Fibroblast of lung (primary cell): Measurements from ENCODE around the gene PLAGL1. TPM values are rescaled to one million over a fixed set of nuclear protein-coding genes. Genes with fewer than 3 reads are reported as not detected.
A peak's percentile ranks its signal among the peaks of the same experiment; 100 is the strongest.

Source experiments
- DNase-seq, 2 donors: peaks; one replicate each; pipeline versions ENCODE4 v3.0.0 to v3.0.0-alpha.2; 2010; ENCODE audit warnings: low read depth in 2 of 2
- H2AFZ ChIP-seq: 2 replicates; pipeline ENCODE4 v1.5.1; 2012; ENCODE audit warnings: low read length, control low read depth, inconsistent platforms
- H3K27ac ChIP-seq: 2 replicates; pipeline ENCODE4 v1.5.1; 2011; ENCODE audit warnings: low read length, control low read depth; ENCODE audit not compliant: insufficient read depth
- H3K27me3 ChIP-seq: 2 replicates; pipeline ENCODE4 v1.5.1; 2011; ENCODE audit warnings: mild to moderate bottlenecking, low read length; ENCODE audit not compliant: control insufficient read depth, insufficient read depth
- H3K36me3 ChIP-seq: 2 replicates; pipeline ENCODE4 v1.5.1; 2011; ENCODE audit warnings: low read length; ENCODE audit not compliant: control insufficient read depth, insufficient read depth
- H3K4me1 ChIP-seq: 2 replicates; pipeline ENCODE4 v1.5.1; 2011; ENCODE audit warnings: low read length; ENCODE audit not compliant: control insufficient read depth, insufficient read depth; ENCODE audit errors: extremely low read depth
- H3K4me2 ChIP-seq: 2 replicates; pipeline ENCODE4 v1.5.1; 2011; ENCODE audit warnings: low read length, control low read depth; ENCODE audit not compliant: insufficient read depth; ENCODE audit errors: extremely low read depth
- H3K4me3 ChIP-seq, 4 experiments: fragments of 200-600 bp in 1 of 4; sonication (generic) in 1 of 4; replicated peaks in 1 of 4; 2 replicates each; pipeline ENCODE4 v1.5.1; 2011 to 2016; ENCODE audit warnings: low read length in 4 of 4, low read depth in 3 of 4, mild to moderate bottlenecking in 3 of 4, control low read depth in 2 of 4, inconsistent platforms in 1 of 4, mixed read lengths in 1 of 4; ENCODE audit not compliant: insufficient read depth in 1 of 4; ENCODE audit errors: control extremely low read depth in 1 of 4
- H3K79me2 ChIP-seq: 2 replicates; pipeline ENCODE4 v1.5.1; 2012; ENCODE audit warnings: mild to moderate bottlenecking, low read length, inconsistent platforms; ENCODE audit not compliant: control insufficient read depth, insufficient read depth
- H3K9ac ChIP-seq: 2 replicates; pipeline ENCODE4 v1.5.1; 2011; ENCODE audit warnings: mild to moderate bottlenecking, low read length, control low read depth; ENCODE audit not compliant: insufficient read depth
- H3K9me3 ChIP-seq: 2 replicates; pipeline ENCODE4 v1.5.1; 2012; ENCODE audit warnings: low read depth, low read length; ENCODE audit not compliant: control insufficient read depth, insufficient read depth
- H4K20me1 ChIP-seq: 2 replicates; pipeline ENCODE4 v1.5.1; 2011; ENCODE audit warnings: low read length; ENCODE audit not compliant: control insufficient read depth, insufficient read depth; ENCODE audit errors: extremely low read depth
- CTCF ChIP-seq, 2 donors: IDR thresholded peaks in 1 of 2; conservative IDR thresholded peaks in 1 of 2; 1 replicate in 1 of 2; 2 replicates in 1 of 2; pipeline ENCODE4 v1.5.1; 2011 to 2012; ENCODE audit warnings: low read length in 2 of 2, control low read depth in 1 of 2, inconsistent platforms in 1 of 2, low read depth in 1 of 2, mild to moderate bottlenecking in 1 of 2
- EZH2 ChIP-seq: IDR thresholded peaks from 2 replicates; pipeline ENCODE4 v1.5.1; 2012; ENCODE audit warnings: low read length, control low read depth, mild to moderate bottlenecking; ENCODE audit errors: missing control alignments
- polyA plus RNA-seq, 2 donors: library from polyadenylated mRNA; depleted of rRNA in 1 of 2; stranded (reverse) in 1 of 2; unstranded in 1 of 2; fragments of >200 nt; gene quantifications; 2 replicates each; pipeline ENCODE4 v1.2.1, GENCODE V29; 2011 to 2012; ENCODE audit warnings: missing spikeins in 1 of 2
- total RNA-seq: library from RNA; depleted of rRNA; stranded (reverse); fragments of >200 nt; gene quantifications from 2 replicates; pipeline ENCODE4 v1.2.1, GENCODE V29; 2014

PLAGL1 gene
- total and polyA plus RNA-seq, 2 donors (not counting 1 experiment from before 2014, with no cell fraction given) = 11.4 to 24.2 TPM

GRCh38 chr6:144036835-144037195 lies 28.8 kb upstream of the PLAGL1 start:
- Histone ChIP-seq H3K79me2 (no peaks in the 10 kb centered on the region), H3K4me1 (peaks cover 7% of the 10 kb centered on the region), H3K36me3 (no peaks in the 10 kb centered on the region), H3K4me3 (peak overlapping the region; percentile 29 to 57 (median 38)), H4K20me1 (no peaks in the 10 kb centered on the region), H3K4me2 (peak overlapping the region; percentile 95), H3K27me3 (no peaks in the 10 kb centered on the region), H2AFZ (peak overlapping the region; percentile 88), H3K9ac (no peak overlapping the region), H3K27ac (no peak overlapping the region), H3K9me3 (no peaks in the 10 kb centered on the region)
- TF ChIP-seq EZH2 (no peak), CTCF (conservative IDR thresholded peaks at IDR 0.05 in 1 of 2, IDR thresholded peaks at IDR 0.05 in 1 of 2; ENCODE audit: low read depth in 1 of 2, low read length in 2 of 2) (no peak)
- DNase-seq = no peak

GRCh38 chr6:144036064-144036834 lies 28.2 kb upstream of the PLAGL1 start:
- no peaks in the 10 kb centered on the region for H3K79me2 ChIP-seq
- H3K27me3 ChIP-seq = no peaks in the 10 kb centered on the region
- H3K4me3 ChIP-seq = peak overlapping the region; percentile 29 to 57 (median 38)
- TF ChIP-seq CTCF (conservative IDR thresholded peaks at IDR 0.05 in 1 of 2, IDR thresholded peaks at IDR 0.05 in 1 of 2; ENCODE audit: low read depth in 1 of 2, low read length in 2 of 2) = no peak
- no peak overlapping the region for H3K27ac ChIP-seq
- DNase-seq = peak; percentile 9 to 47
- no peak overlapping the region for H3K9ac ChIP-seq
- H2AFZ ChIP-seq = peak overlapping the region; percentile 88
- H4K20me1 ChIP-seq = no peaks in the 10 kb centered on the region
- no peaks in the 10 kb centered on the region for H3K36me3 ChIP-seq
- no peaks in the 10 kb centered on the region for H3K9me3 ChIP-seq
- peak overlapping the region; percentile 95 for H3K4me2 ChIP-seq
- H3K4me1 ChIP-seq = peaks cover 7% of the 10 kb centered on the region

- Histone ChIP-seq H3K4me1 (peaks cover 7% of the 10 kb centered on the region), H3K9ac (no peak overlapping the region), H2AFZ (no peak overlapping the region), H4K20me1 (no peaks in the 10 kb centered on the region), H3K27me3 (no peaks in the 10 kb centered on the region), H3K27ac (no peak overlapping the region), H3K36me3 (no peaks in the 10 kb centered on the region), H3K9me3 (no peaks in the 10 kb centered on the region), H3K4me2 (no peak overlapping the region), H3K79me2 (no peaks in the 10 kb centered on the region), H3K4me3 (no peak overlapping the region)
- DNase-seq = no peak
- TF ChIP-seq EZH2 (no peak), CTCF (conservative IDR thresholded peaks at IDR 0.05 in 1 of 2, IDR thresholded peaks at IDR 0.05 in 1 of 2; ENCODE audit: low read depth in 1 of 2, low read length in 2 of 2) (no peak)
Measured at GRCh38 chr6:144035416-144035815, 27.4 kb upstream of the PLAGL1 start.
